ENCODE data around the gene SFTA2. TPM values are rescaled to one million over a fixed set of nuclear protein-coding genes. Genes with fewer than 3 reads are reported as not detected.

The SFTA2 gene
- total RNA-seq, 1 donor from 2014 or later: 2.7 TPM

GRCh38 chr6:30884521-30885480 is 47.2 kb downstream of the SFTA2 start:
- Mint-ChIP-seq H3K27ac (peak overlapping the region; percentile 99), H3K4me3 (peak overlapping the region; percentile 93), H3K4me1 (ENCODE audit: unreplicated experiment) (peaks cover 63% of the 10 kb centered on the region), H3K9me3 (no peaks in the 10 kb centered on the region), H3K36me3 (peaks cover 8% of the 10 kb centered on the region), H3K27me3 (no peaks in the 10 kb centered on the region)
- DNase-seq (ENCODE audit: extremely low spot score, unreplicated experiment): no peak
- TF ChIP-seq CTCF (conservative IDR thresholded peaks at IDR 0.05): no peak

GRCh38 chr6:30883685-30884520 is 48.1 kb downstream of the SFTA2 start, which contains the start of gene DDR1:
DDR1 (plus strand) TSS chr6:30884519; CDS start chr6:30888730, 4,211 bp downstream.
- H3K4me3 Mint-ChIP-seq: peak within 1 kb of the TSS; percentile 93
- peaks cover 5% of the 10 kb centered on the region for H3K36me3 Mint-ChIP-seq
- no peak for DNase-seq (ENCODE audit: extremely low spot score, unreplicated experiment)
- H3K4me1 Mint-ChIP-seq (ENCODE audit: unreplicated experiment): peaks cover 63% of the 10 kb centered on the region
- H3K27me3 Mint-ChIP-seq: no peaks in the 10 kb centered on the region
- peak within 1 kb of the TSS; percentile 99 for H3K27ac Mint-ChIP-seq
- no peaks in the 10 kb centered on the region for H3K9me3 Mint-ChIP-seq
- TF ChIP-seq CTCF (conservative IDR thresholded peaks at IDR 0.05): no peak

- no peak for TF ChIP-seq CTCF (conservative IDR thresholded peaks at IDR 0.05)
- H3K27me3 Mint-ChIP-seq: no peaks in the 10 kb centered on the region
- H3K36me3 Mint-ChIP-seq: peaks cover 5% of the 10 kb centered on the region
- peak overlapping the region; percentile 92 for H3K4me3 Mint-ChIP-seq
- no peak for DNase-seq (ENCODE audit: extremely low spot score, unreplicated experiment)
- H3K4me1 Mint-ChIP-seq (ENCODE audit: unreplicated experiment): peaks cover 66% of the 10 kb centered on the region
- peak overlapping the region; percentile 97 for H3K27ac Mint-ChIP-seq
- H3K9me3 Mint-ChIP-seq: no peaks in the 10 kb centered on the region
Observed at GRCh38 chr6:30882759-30883684, 48.9 kb downstream of the SFTA2 start.

GRCh38 chr6:30882204-30882758 is 49.7 kb downstream of the SFTA2 start:
- TF ChIP-seq CTCF (conservative IDR thresholded peaks at IDR 0.05): no peak
- H3K27ac Mint-ChIP-seq: peak overlapping the region; percentile 97
- H3K36me3 Mint-ChIP-seq: peaks cover 5% of the 10 kb centered on the region
- DNase-seq (ENCODE audit: extremely low spot score, unreplicated experiment): no peak
- H3K27me3 Mint-ChIP-seq: no peaks in the 10 kb centered on the region
- H3K9me3 Mint-ChIP-seq: no peaks in the 10 kb centered on the region
- H3K4me1 Mint-ChIP-seq (ENCODE audit: unreplicated experiment): peaks cover 70% of the 10 kb centered on the region
- H3K4me3 Mint-ChIP-seq: peak overlapping the region; percentile 92

Measured in type B pancreatic cell (in vitro differentiated cells).